Adrenal gland (tissue), 5 donors: ENCODE data around the gene LRRC4.

Experiments used
- CTCF ChIP-seq, 6 experiments: fragments of 450-650 bp in 4 of 6; fragments of 200-600 bp in 2 of 6; sonication (generic) in 1 of 6; IDR thresholded peaks; 1 replicate in 5 of 6; 2 replicates in 1 of 6; pipeline versions ENCODE4 v1.5.1 to v1.8.0; 2016 to 2021; ENCODE audit warnings: antibody characterized with exemption in 6 of 6, mild to moderate bottlenecking in 2 of 6, moderate library complexity in 1 of 6
- POLR2A ChIP-seq, 2 donors: fragments of 450-650 bp; IDR thresholded peaks; one replicate each; pipeline ENCODE4 v1.6.1; 2017; ENCODE audit warnings: antibody characterized with exemption in 2 of 2, mild to moderate bottlenecking in 2 of 2, moderate library complexity in 1 of 2
- donor health status: DM: no; HTN: no; CAD: no.

GRCh38 chr7:128055637-128056036 is 24.4 kb upstream of the LRRC4 start:
- TF ChIP-seq CTCF (IDR thresholded peaks at IDR 0.05), result no peak
- no peak for TF ChIP-seq POLR2A (IDR thresholded peaks at IDR 0.05)
